Measurements from ENCODE around the gene KLHDC7A.

Gene KLHDC7A

GRCh38 chr1:18480315-18481189 is at the start of gene KLHDC7A:
KLHDC7A (plus strand) TSS chr1:18480930; CDS start chr1:18480982, 52 bp downstream.
- no peak within 1 kb of the TSS for H3K4me3 ChIP-seq (replicated peaks; ENCODE audit: low read depth, low read length)
- TF ChIP-seq CTCF (IDR thresholded peaks at IDR 0.05; ENCODE audit: low read depth, low read length, missing control alignments), result no peak
- DNase-seq (ENCODE audit: extremely low read depth, low read depth), result no peak

GRCh38 chr1:18434041-18434440 is 46.7 kb upstream of the KLHDC7A start:
- H3K4me3 ChIP-seq (replicated peaks; ENCODE audit: low read depth, low read length), result no peak overlapping the region
- no peak for DNase-seq (ENCODE audit: extremely low read depth, low read depth)
- no peak for TF ChIP-seq CTCF (IDR thresholded peaks at IDR 0.05; ENCODE audit: low read depth, low read length, missing control alignments)

- no peak for DNase-seq (ENCODE audit: extremely low read depth, low read depth)
- no peak overlapping the region for H3K4me3 ChIP-seq (replicated peaks; ENCODE audit: low read depth, low read length)
- TF ChIP-seq CTCF (IDR thresholded peaks at IDR 0.05; ENCODE audit: low read depth, low read length, missing control alignments), result no peak
Observed at GRCh38 chr1:18440385-18441226, 40.1 kb upstream of the KLHDC7A start.

GRCh38 chr1:18443587-18444520 is 36.9 kb upstream of the KLHDC7A start:
- TF ChIP-seq CTCF (IDR thresholded peaks at IDR 0.05; ENCODE audit: low read depth, low read length, missing control alignments), result no peak
- H3K4me3 ChIP-seq (replicated peaks; ENCODE audit: low read depth, low read length), result no peak overlapping the region
- no peak for DNase-seq (ENCODE audit: extremely low read depth, low read depth)

GRCh38 chr1:18444563-18444962 is 36.2 kb upstream of the KLHDC7A start:
- no peak overlapping the region for H3K4me3 ChIP-seq (replicated peaks; ENCODE audit: low read depth, low read length)
- no peak for DNase-seq (ENCODE audit: extremely low read depth, low read depth)
- no peak for TF ChIP-seq CTCF (IDR thresholded peaks at IDR 0.05; ENCODE audit: low read depth, low read length, missing control alignments)

GRCh38 chr1:18446751-18447150 is 34.0 kb upstream of the KLHDC7A start:
- TF ChIP-seq CTCF (IDR thresholded peaks at IDR 0.05; ENCODE audit: low read depth, low read length, missing control alignments), result no peak
- DNase-seq (ENCODE audit: extremely low read depth, low read depth), result no peak

More at GRCh38 chr1:18446751-18447150, 34.0 kb upstream of the KLHDC7A start:
- H3K4me3 ChIP-seq (replicated peaks; ENCODE audit: low read depth, low read length), result no peak overlapping the region

Measured in HFF-Myc (cell line).